NCI-H1436 treated with DMSO at 0.1 percent for 48 hours (cell line): Measurements from ENCODE around the gene DAPK2.

Experiments
- DNase-seq: peaks from one replicate; lab custom pipeline; 2025; lab: John Stamatoyannopoulos, UW

Gene DAPK2

DNA sequence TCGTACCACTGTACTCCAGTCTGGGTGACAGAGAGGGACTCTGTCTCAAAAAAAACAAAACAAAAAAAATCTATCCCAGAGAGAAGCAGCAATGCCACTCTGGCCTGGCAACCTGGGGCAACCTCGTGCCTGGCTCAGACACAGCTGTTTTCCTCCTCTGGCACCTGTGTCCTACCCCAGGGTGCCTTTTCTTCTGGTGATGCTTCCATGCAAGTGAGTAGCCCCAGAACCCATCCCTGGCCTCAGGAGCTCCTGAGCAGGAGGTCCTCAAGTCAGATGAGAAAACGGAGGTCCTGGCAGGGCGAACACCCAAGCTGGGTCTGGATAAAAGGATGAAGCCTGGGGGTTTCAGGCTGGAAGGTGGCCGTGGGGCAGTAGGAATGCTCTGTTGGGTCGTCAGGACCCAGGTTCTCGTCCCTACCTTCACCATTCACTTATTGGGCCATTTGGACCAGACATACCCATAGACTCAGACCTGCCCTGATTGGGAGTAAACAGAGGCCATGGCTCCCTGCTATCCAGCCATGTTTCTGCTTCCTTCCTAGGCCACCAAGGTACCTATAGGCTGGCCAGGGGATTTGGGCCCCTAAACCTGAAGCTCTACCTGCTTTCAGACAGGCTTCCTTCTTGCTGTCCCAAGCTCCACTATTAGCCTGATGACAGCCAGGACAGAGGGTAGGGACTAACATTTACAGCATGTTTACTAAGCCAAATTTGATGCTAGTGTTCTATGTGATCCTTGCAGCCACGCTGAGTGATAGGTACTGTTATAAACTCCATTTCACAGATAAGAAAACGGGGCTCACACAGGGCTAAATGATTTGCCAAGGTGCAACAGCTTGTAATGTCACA is 102.2 kb downstream of the DAPK2 start:
- no peak for DNase-seq

- DNase-seq = no peak
These were observed 103.6 kb downstream of the DAPK2 start for GRCh38 chr15:63942486-63943365.

DNA sequence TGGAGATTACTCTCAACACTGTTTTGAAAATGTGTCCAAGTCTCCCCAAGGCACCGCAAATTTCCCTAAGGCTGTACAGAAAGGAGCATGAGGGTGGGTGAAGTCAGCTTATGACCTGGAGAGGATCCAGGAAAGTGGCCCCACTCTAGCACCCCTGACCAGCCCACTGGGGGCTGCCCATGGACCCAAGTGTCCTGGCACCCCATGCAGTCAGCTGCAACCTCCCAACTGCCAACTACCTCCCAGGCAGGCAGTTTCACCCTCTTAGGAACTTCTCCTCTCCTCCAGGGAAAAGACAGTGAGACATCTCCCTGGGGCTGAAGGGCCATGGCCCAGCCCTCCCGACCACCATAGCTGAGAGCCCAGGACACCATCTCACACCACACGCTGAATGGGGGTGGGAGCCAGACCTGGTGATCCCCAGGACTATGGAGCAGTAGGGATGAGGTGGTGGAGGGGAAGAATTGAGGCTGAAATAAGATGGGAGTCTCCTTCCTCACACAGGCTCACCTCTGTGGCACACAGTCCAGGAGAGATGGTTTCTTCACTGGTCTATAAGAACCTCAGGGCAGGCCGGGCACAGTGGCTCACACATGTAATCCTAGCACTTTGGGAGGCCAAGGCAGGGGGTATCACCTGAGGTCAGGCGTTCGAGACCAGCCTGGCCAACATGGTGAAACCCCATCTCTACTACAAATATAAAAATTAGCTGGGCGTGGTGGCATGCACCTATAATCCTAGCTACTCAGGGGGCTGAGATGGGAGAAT is 104.4 kb downstream of the DAPK2 start:
- DNase-seq = no peak

DNA sequence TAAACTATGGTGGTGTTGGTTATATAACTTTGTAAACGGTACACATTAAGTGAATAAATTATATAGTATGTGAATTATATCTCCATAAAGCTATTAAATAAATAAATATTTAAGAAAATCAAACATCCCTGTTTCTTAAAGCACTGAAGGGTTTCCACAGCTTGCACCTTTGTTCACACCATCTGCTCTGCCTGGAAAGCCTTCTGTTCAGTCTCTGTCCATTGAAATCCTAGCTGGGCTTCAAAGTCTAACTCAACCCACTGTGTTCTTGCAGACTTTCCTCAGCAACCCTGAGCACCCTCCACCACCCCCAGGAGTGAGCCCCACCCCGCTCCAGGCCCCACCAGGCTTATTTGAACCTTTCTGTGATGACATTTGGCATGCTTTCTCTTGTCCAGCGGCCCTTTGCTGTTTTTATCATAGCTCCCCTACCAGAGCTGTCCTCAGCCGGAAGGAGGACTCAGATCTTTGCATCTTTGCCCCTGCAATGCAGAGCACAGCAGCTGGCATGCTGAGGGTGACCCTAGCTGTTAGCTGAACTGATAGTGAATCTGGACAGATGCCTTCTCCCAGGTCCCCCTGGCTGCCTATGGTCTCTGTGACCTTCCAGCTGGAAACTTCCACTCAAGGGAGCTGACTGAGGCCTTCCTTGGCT is 105.2 kb downstream of the DAPK2 start:
- DNase-seq = no peak

DNA sequence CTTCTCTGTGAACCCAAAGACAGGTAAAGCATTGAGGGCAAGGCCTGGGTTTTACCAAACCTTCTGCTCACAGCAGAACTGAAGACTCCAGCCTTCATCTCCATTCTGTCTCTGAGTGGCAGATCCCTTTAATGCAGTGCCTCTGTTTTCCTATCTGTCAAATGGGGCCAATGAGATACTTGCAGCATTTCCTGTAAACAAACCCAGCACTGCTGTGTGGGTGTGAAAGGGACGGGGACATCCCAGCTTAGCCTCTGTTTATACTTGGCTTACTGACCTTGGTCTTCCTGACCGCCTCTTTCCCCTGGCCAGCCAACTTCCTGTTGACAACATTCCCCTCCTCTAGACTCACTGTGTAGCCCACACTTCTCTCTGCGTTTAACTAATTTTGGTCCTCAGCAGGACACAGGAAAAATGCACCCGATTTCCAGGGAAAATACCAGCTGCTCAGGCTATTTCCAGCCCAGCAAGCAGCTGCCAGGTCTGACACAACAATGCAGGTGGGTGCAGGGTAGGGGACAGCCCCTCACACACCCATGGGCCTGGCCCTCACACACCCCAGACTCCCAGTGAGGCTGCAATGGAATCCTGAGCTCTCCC is 106.7 kb downstream of the DAPK2 start:
- no peak for DNase-seq

GRCh38 chr15:63938486-63939061 is 107.7 kb downstream of the DAPK2 start:
- DNase-seq = no peak

DNA sequence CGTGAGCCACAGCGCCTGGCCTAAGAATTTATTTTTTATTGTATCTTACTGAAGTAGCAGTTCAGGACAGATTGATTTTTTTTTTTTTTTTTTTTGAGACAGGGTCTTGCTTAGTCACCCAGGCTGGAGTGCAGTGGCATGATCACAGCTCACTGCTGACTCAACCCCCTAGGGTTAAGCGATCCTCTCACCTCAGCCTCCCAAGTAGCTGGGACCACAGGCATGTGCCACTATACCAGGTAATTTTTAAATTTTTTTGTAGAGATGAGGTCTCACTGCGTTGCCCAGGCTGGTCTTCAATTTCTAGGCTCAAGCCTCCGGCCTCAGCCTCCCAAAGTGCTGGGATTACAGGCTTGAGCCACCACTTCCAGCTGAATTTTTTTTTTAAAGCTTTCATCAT is 112.8 kb downstream of the DAPK2 start:
- no peak for DNase-seq

DNA sequence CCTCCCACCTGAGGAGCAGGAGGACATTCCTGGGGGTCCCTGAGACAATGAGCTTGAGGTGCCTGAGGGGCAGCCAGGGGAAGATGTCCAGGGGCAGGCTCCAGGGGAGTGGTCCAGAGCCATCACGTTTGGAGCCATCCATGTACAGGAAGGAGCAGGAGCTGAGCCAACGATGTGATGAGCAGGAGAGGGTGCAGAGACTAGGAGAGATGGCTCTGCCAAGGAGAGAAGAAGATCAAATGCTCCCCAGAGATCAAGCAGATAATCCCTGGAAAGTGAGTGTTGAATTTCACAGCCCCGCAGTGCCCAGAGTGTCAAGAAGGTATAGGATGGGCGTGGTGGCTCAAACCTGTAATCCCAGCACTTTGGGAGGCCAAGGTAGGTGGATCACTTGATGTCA is 114.7 kb downstream of the DAPK2 start:
- no peak for DNase-seq

GRCh38 chr15:63930034-63930433 is 116.3 kb downstream of the DAPK2 start:
- DNase-seq = no peak

GRCh38 chr15:63928185-63928842 is 118.0 kb downstream of the DAPK2 start:
- DNase-seq = no peak

- DNase-seq = no peak
These were observed 122.0 kb downstream of the DAPK2 start for GRCh38 chr15:63923993-63924950.

DNA sequence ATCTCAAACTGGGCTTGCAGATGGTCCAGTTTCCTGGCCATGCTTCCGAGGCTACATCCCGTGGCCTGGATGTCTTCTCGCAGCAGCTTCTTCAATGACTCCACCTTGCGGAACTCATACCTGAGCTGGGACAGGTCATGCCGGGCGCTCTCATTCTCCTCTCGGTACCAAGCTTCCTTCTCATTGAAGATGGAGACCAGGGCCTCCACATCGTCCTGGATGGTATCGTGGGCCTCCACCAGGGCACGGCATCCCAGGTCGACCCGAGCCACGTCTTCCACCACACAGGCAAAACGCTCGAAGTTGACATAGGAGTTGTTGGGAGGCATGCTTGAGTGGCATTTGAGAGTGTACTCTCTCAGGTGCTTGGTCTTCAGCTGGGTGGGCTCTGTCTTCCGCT is 123.4 kb downstream of the DAPK2 start:
- no peak for DNase-seq

DNA sequence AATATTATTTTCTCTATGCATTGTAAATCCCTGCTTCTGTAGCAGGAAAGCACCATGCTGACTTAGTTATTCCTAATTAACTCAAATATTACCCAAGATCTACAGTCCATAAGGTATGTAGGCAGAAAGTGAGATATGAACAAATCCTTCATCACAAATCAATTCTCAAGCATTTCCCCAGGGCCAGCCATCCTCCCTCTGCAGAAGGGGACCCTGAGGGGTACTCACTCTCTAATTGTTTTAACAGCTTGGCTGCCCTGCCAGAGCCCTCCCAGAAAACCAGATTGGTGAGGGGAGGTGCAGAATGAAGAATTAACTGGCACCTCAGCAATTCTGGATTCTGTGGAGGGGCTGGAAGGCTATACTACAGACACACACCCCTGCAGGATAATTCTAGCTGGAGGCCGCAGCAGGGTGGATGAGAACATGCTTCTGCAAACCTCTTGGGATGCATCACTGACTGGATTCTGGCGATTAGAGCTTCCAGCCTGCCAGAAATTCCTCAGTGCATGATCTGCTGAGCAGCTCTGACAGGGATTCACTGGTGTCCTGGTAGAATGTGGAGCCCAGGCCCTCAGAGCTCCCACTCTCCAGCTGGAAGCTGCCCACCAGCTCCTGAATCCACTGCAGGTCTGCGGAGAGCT is 123.9 kb downstream of the DAPK2 start:
- DNase-seq = no peak

DNA sequence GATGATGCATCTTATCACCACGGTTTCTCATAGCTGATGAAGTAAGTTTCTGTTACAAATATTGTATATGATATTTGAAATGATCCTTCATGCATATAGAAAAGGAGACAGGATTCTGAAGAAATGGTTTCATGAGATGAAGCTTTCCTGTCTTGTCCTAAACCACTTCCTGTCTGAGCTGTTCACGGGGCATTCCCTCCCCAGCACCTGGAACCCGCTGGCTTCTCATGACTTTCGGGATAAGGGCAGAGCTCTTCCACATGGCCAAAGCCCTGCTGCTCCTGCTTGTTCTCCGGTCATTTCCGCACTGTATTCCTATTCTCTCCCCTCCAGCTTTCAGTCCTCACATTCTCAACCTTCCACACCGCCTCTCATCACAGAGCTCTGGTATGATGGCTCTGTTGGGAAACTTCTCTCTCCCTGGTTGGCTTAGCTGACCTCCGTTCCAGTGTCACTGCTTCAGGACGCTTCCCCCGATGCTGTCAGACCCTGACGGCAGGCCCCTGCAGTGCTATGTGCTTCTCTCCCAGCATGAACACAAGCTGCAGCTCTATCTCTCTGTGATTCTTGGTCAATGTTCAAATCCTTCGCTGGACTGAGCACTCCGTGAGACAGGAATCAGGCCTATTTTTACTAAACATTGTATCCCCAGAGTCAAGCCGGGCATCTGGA is 125.6 kb downstream of the DAPK2 start:
- no peak for DNase-seq

DNA sequence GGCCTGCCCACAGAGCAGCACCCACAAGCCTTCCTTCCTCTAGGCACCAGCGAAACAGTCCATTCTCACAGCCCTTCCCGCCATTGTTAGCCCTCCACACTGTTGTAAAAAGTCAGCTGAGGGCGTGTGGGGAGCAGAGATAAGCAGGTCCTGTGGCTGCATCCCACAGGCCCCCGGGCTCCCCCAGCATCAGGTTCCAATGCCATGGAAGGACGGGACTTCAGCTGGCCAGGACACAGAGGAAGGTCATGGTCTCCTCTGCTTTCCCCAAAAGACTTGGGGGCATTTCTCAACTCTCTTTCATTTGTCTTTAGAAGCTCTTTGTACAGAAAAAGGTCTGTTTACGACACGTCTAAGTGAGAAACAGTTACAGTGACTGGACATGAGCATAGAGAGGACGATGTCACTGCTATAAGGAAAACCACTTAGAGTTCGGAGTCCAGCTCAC is 127.4 kb downstream of the DAPK2 start:
- DNase-seq = no peak

DNA sequence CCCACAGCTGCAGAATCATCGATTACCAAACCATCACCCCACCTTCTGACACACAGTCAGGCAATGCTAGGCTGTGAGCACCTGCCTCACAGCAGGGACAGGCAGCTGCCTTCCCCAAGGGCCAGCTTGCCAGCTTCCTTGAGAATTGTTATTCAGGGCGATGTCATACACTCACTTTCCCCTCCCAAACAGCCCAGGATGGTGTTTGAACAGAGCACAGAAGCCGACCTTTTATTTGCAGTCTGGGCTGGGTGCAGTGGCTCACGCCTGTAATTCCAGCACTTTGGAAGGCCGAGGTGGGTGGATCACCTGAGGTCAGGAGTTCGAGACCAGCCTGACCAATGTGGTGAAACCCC is 128.0 kb downstream of the DAPK2 start:
- no peak for DNase-seq

- DNase-seq = no peak
These were observed 128.5 kb downstream of the DAPK2 start for GRCh38 chr15:63917588-63918316.
